Upper lobe of right lung (tissue), 1 donor: Measurements from ENCODE around the gene ITPR3. TPM values are rescaled to one million over a fixed set of nuclear protein-coding genes. Genes with fewer than 3 reads are reported as not detected.
"Not testable (repeated sequence)": the region's sequence is repeated elsewhere in the genome, so short reads cannot be mapped to it uniquely, and the experiment has no call there.

Experiments used
- ATAC-seq: fragments of 200-7000 bp; cut with Tn5 transposase; one replicate; pipeline ENCODE4 v1.9.1; 2020; ENCODE audit warnings: mild to moderate bottlenecking, moderate library complexity
- DNase-seq: peaks from one replicate; pipeline ENCODE4 v3.0.0-alpha.2; 2020
- H3K27ac ChIP-seq: fragments of 200-600 bp; one replicate; pipeline ENCODE4 v1.8.0; 2022
- H3K27me3 ChIP-seq: fragments of 200-600 bp; one replicate; pipeline ENCODE4 v1.8.0; 2022; ENCODE audit warnings: mild to moderate bottlenecking
- H3K36me3 ChIP-seq: fragments of 200-600 bp; one replicate; pipeline ENCODE4 v1.8.0; 2022
- H3K4me1 ChIP-seq: fragments of 200-600 bp; one replicate; pipeline ENCODE4 v1.8.0; 2022
- H3K4me3 ChIP-seq: fragments of 200-600 bp; one replicate; pipeline ENCODE4 v1.8.0; 2022; ENCODE audit warnings: mild to moderate bottlenecking
- H3K9me3 ChIP-seq: fragments of 200-600 bp; one replicate; pipeline ENCODE4 v1.8.0; 2022
- intact Hi-C: fragments of 100-400 bp; cut with DNase I; formaldehyde crosslinking; loops from one replicate; pipeline ENCODE4 v1.11.0; 2022
- total RNA-seq: library from RNA; stranded (reverse); fragmentation: NEBNext Ultra II Directional; extraction: Animal tissue kit (Norgen Biotek cat#: 25700); gene quantifications from one replicate; pipeline ENCODE4 v1.2.1, GENCODE V29; 2021
- TF ChIP-seq, protein P1 (sequence below): fragments of 200-600 bp; IDR thresholded peaks from one replicate; pipeline ENCODE4 v1.8.0; 2022; ENCODE audit warnings: antibody characterized with exemption
- donor health status: DM: no; HTN: yes; CAD: no; lungs with severe emphysema.

Gene ITPR3
- total RNA-seq, 1 donor from 2014 or later, result 111 TPM

- Histone ChIP-seq H3K4me3 (no peak overlapping the region), H3K9me3 (no peaks in the 10 kb centered on the region), H3K27ac (no peak overlapping the region), H3K4me1 (peaks cover 35% of the 10 kb centered on the region), H3K36me3 (peaks cover 8% of the 10 kb centered on the region), H3K27me3 (no peaks in the 10 kb centered on the region)
- TF ChIP-seq, protein P1, sequence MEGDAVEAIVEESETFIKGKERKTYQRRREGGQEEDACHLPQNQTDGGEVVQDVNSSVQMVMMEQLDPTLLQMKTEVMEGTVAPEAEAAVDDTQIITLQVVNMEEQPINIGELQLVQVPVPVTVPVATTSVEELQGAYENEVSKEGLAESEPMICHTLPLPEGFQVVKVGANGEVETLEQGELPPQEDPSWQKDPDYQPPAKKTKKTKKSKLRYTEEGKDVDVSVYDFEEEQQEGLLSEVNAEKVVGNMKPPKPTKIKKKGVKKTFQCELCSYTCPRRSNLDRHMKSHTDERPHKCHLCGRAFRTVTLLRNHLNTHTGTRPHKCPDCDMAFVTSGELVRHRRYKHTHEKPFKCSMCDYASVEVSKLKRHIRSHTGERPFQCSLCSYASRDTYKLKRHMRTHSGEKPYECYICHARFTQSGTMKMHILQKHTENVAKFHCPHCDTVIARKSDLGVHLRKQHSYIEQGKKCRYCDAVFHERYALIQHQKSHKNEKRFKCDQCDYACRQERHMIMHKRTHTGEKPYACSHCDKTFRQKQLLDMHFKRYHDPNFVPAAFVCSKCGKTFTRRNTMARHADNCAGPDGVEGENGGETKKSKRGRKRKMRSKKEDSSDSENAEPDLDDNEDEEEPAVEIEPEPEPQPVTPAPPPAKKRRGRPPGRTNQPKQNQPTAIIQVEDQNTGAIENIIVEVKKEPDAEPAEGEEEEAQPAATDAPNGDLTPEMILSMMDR, result no peak
- intact Hi-C loops, result no loop called here
- DNase-seq (no peak), ATAC-seq (no peak)
Observed at GRCh38 chr6:33624856-33625255, 3.7 kb downstream of the ITPR3 start.

DNA sequence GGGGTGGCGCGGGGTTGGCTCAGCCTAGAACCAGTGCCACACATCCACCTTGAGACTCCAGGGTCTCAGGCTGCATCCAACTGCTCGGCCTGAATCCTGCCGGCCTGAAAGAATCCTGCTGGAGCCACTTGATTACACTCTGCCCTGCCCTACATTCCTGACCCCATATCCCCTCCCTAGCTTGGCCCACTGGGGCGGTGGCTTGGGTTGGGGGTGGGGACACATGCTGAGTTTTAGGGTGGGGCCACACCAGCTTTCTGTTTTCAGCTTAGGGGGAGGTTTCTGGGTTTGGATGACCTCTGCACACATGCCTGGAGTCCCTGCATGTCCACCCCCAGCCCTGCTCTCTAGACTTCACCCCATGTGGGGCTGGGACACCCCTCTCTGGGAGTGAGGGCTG, 6.8 kb downstream of the ITPR3 start:
- H3K4me3 ChIP-seq, result no peak overlapping the region
- TF ChIP-seq, protein P1, result no peak
- no peaks in the 10 kb centered on the region for H3K27me3 ChIP-seq
- H3K4me1 ChIP-seq, result peaks cover 41% of the 10 kb centered on the region
- DNase-seq, result no peak
- H3K27ac ChIP-seq, result peak overlapping the region; percentile 56
- ATAC-seq, result peak; percentile 69
- H3K9me3 ChIP-seq, result no peaks in the 10 kb centered on the region
- H3K36me3 ChIP-seq, result peaks cover 8% of the 10 kb centered on the region
- intact Hi-C loops, result no loop called here

GRCh38 chr6:33628401-33628964, 7.4 kb downstream of the ITPR3 start:
- intact Hi-C loops, result no loop called here
- no peaks in the 10 kb centered on the region for H3K9me3 ChIP-seq
- no peak overlapping the region for H3K4me3 ChIP-seq
- H3K27ac ChIP-seq, result peak overlapping the region; percentile 56
- TF ChIP-seq, protein P1, result no peak
- ATAC-seq, result peak; percentile 2
- H3K36me3 ChIP-seq, result peaks cover 6% of the 10 kb centered on the region
- H3K4me1 ChIP-seq, result peaks cover 40% of the 10 kb centered on the region
- no peak for DNase-seq
- no peaks in the 10 kb centered on the region for H3K27me3 ChIP-seq

DNA sequence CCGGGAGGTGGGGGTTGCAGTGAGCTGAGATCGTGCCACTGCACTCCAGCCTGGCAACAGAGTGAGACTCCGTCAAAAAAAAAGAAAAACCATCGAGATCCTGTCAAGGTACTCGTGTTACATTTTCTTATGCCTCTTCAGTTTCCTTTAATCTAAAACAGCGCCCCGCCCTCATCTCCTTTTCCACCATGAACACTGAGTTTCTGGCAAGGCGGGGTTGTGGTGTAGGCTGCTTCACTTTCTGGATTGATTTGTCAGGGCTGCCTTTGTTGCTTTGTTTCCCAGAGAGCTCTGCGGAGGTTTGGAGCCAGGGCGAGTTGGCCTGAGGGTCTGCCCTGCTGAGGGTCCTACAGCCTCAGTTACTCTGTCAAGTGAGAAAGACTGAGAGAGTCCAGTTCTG, 8.9 kb downstream of the ITPR3 start:
- Histone ChIP-seq H3K27me3 (no peaks in the 10 kb centered on the region), H3K4me3 (no peak overlapping the region), H3K4me1 (peaks cover 47% of the 10 kb centered on the region), H3K36me3 (no peaks in the 10 kb centered on the region), H3K27ac (peak overlapping the region; percentile 37), H3K9me3 (no peaks in the 10 kb centered on the region)
- intact Hi-C loops, result no loop called here
- TF ChIP-seq, protein P1, result no peak
- DNase-seq (no peak), ATAC-seq (no peak)

GRCh38 chr6:33631521-33631920, 10.4 kb downstream of the ITPR3 start:
- H3K27ac ChIP-seq, H3K27me3 ChIP-seq, intact Hi-C loops, DNase-seq, ATAC-seq, H3K9me3 ChIP-seq, H3K36me3 ChIP-seq, H3K4me3 ChIP-seq: not testable (repeated sequence)
- peaks cover 50% of the 10 kb centered on the region for H3K4me1 ChIP-seq

DNA sequence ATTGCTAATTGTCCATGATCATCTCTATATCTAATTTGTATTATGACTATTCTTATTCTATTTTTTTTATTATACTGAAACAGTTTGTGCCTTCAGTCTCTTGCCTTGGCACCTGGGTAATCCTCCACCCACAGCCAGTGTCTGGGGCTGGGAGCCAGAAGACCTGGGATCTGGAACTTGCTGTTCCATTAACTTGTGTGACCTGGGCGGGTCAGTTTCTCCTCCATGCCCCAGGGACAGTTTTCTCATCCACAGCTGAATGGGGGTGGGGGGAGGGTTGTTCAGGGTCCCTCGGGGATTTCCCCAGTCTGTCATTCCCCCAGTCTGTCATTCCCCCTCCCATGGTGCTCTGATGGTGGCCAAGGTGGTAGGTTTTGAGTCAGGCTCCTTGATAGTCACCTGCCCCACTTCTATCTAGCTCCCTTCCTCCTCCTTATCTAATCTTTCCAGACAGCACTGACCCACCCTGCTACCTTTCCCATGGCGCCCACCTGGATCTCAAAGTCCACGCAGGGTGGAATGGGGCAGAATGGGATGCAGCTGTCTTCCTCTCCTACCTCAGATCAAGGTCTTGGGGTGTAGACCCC, 10.9 kb downstream of the ITPR3 start:
- DNase-seq, result no peak
- Histone ChIP-seq H3K27me3 (no peaks in the 10 kb centered on the region), H3K27ac (peak overlapping the region; percentile 68), H3K4me1 (peaks cover 48% of the 10 kb centered on the region), H3K4me3 (no peak overlapping the region), H3K36me3 (no peaks in the 10 kb centered on the region), H3K9me3 (no peaks in the 10 kb centered on the region)
- intact Hi-C loops, result no loop called here
- TF ChIP-seq, protein P1, result no peak
- no peak for ATAC-seq
